Mononuclear cell (primary cell): ENCODE results near the gene CIRBP. TPM values are rescaled to one million over a fixed set of nuclear protein-coding genes. Genes with fewer than 3 reads are reported as not detected.
A peak's percentile ranks its signal among the peaks of the same experiment; 100 is the strongest.
"Not testable (repeated sequence)": the region's sequence is repeated elsewhere in the genome, so short reads cannot be mapped to it uniquely, and the experiment has no call there.

Experiments
- H3K27me3 ChIP-seq: 2 replicates; pipeline ENCODE4 v1.6.0; 2011; ENCODE audit warnings: low read length, control low read depth; ENCODE audit not compliant: insufficient read depth
- H3K4me1 ChIP-seq: 2 replicates; pipeline ENCODE4 v1.5.1; 2011; ENCODE audit warnings: mild to moderate bottlenecking, low read length, control low read depth; ENCODE audit not compliant: insufficient read depth
- H3K4me3 ChIP-seq: 2 replicates; pipeline ENCODE4 v1.5.1; 2011; ENCODE audit warnings: mild to moderate bottlenecking, low read length, moderate library complexity
- H3K9me3 ChIP-seq: 2 replicates; pipeline ENCODE4 v1.5.1; 2011; ENCODE audit warnings: low read depth, mild to moderate bottlenecking, control low read depth, low read length
- total RNA-seq: library from RNA; depleted of rRNA; stranded (reverse); fragments of >200 nt; gene quantifications from one replicate; pipeline ENCODE4 v1.2.3, GENCODE V29; 2012

The CIRBP gene
- total RNA-seq, 1 donor, result 455 TPM

DNA sequence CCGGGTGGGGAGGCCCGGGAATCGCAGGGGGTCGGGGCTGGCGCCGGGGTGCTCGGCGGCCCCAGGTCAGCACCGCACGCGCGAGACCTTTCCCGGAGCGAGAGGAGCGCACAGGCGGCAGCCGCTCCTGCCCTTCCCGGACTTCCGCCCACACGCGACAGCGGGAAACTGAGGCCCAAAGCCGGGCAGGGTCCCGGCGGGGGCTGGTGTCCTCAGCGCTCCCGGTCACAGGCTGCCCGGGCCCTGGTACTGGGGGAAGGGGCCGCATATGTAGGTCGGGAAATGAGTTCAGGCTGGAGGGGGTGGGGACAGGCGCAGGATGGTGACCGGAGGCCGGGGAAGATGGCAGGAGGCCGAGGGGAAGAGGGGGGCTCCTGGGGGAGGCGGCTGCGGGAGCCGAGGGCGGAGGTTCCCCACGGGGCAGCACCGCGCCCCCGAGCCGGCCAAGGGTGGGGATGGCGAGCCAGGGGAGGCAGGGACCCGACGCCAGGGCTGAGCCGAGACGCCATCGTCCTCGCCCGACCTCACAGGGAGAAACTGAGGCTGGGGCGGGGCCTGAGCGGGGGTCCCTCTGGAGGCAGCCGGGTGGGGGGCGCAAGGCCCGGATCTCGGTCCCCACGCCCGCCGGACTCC, 32.0 kb upstream of the CIRBP start:
- no peaks in the 10 kb centered on the region for H3K9me3 ChIP-seq
- H3K4me3 ChIP-seq, result no peak overlapping the region
- peaks cover 28% of the 10 kb centered on the region for H3K4me1 ChIP-seq
- H3K27me3 ChIP-seq, result peaks cover 14% of the 10 kb centered on the region

DNA sequence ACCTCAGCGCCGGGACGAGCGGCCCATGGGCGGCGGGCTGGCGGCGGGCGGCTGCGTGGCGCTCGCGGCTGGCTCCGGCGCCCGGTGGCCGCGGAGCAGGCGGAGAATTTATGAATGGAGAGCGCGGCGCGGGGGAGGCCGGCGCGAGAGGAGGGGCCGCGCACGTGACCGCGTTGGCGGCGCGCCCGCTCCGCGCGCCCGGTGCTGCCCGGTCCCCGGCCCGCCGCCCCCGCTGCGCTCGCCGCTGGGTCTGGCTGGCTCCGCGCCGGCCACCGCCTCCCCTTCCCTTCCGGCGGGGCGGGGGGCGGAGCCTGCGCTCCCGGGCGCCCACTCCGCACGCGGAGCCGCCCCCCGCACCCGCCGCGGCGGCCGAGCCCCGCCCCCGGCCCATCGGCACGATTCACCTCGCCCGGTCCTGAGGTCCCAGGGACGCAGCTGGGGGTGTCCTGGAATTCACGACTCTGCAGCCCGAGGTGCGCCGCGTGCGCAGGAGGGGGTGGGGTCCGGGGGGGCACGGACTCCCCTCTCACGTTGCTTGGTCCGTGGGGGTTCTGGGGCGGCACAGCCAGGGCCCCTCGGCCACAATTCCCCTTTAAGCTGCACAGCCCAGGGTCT, 31.3 kb upstream of the CIRBP start, which contains the start of gene CBARP:
Gene CBARP (minus strand): TSS at position 252 of the 615 bp plus-strand sequence. CDS start 1,905 bp downstream, outside the sequence.
- Histone ChIP-seq H3K27me3 (peaks cover 14% of the 10 kb centered on the region), H3K9me3 (no peaks in the 10 kb centered on the region), H3K4me3 (no peak within 1 kb of the TSS), H3K4me1 (peaks cover 35% of the 10 kb centered on the region)

DNA sequence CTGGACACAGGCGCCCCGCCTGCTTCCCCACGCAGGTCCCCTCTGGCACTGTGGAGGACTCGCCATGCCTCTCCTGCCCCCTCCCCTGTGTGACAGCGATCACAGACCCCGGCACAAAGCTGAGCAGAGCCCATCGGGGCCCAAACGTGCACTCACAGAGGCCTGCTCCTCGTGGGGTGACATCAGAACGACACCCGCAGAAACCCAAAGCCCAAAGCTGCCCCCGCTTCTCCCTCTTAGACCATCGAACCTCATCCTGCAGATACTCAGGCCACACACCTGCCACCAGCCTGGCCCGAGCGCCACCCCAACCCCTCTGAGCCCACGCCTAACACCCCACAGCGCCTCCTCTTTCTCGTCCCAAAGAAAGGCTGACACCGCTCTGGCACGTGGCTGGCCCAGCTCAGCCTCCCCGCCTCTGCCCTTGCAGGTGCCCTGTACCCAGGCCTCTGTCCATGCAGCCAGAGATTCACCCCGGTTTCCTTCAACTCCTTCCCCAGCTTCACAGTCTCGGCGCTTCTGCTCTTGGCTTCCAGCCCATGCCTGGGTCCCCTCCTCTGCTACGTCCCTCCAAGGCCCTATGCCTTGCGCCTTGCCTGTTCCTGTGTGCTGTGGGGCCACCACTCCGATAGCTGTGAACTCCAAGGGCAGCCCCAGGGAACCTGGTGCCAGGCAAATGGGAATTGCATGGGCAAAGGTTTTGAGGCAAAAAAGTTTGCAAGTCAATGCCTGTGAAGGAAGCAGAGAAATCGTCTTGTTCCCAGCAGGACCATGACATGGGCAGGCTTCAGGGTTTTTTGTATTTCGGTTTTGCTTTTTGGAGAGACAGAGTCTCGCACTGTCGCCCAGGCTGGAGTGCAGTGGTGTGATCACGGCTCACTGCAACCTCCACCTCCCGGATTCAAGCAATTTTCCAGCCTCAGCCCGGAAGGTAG, 30.5 kb upstream of the CIRBP start:
- Histone ChIP-seq H3K9me3 (no peaks in the 10 kb centered on the region), H3K4me1 (peaks cover 43% of the 10 kb centered on the region), H3K4me3 (no peak overlapping the region), H3K27me3 (peaks cover 14% of the 10 kb centered on the region)

DNA sequence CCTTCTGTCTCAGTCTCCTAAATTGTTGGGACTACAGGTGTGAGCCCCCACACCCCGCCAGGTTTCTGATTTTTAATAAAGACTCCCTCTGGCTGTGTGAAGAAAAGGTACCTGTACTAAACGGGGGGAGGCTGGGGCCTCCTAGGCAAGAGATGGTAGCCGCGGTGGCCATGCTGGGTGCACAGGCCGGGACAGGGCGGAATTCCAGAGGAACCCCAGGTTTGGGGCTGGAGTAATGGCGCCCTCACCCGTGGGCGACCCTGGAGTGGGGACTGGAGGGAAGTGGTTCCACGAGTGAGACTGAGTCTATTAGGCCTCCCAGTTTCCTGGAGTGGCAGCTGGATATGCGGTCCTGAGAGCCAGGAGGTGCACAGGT, 29.7 kb upstream of the CIRBP start:
- no peak overlapping the region for H3K4me3 ChIP-seq
- no peaks in the 10 kb centered on the region for H3K9me3 ChIP-seq
- H3K27me3 ChIP-seq, result peaks cover 14% of the 10 kb centered on the region
- peaks cover 50% of the 10 kb centered on the region for H3K4me1 ChIP-seq

DNA sequence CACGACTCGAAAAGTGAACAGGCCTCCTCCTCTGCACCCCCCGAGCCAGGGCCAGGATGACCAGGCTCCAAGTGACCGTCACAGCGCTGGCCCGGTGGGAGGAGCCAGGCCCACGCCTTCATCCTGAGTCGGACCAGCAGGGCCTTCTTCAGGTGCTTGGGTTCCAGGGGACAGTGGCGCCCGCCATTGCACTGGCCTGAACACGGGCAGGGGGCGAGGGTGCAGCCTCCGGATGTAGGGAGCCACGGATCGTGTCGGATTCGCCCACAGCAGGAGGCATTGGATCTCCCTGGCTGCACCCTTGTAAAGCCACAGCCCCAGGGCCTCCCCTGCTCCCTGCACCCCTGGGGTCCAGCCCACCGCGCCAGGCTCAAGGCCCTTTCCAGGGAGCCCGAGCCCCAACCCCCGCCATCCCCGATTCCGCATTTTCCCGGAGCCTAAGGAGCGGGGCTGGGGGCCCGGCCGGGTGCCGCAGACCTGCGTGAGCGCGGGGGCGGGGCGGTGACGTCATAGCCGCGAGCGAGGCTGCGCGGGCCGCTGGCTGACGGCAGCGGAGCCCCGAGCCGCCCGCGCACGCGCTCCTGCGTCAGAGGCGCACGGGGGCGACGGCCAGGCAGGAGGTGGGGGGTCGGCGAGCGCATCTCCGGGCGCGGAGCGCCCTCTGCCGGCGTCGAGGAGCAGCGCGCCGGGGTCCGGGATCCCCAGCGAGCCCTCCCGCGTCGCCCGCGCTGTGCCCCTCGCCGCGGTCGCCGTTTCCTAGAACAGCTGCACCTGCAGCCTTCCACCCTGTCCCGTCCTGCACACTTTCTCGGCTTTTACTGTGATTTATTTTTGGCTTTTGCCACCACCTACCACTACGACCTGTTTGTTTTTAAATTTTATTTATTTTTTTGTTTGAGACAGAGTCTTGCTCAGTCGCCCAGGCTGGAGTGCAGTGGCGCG, 29.1 kb upstream of the CIRBP start:
- Histone ChIP-seq H3K4me1 (peaks cover 57% of the 10 kb centered on the region), H3K4me3 (peak overlapping the region; percentile 20), H3K9me3 (no peaks in the 10 kb centered on the region), H3K27me3 (peaks cover 14% of the 10 kb centered on the region)

DNA sequence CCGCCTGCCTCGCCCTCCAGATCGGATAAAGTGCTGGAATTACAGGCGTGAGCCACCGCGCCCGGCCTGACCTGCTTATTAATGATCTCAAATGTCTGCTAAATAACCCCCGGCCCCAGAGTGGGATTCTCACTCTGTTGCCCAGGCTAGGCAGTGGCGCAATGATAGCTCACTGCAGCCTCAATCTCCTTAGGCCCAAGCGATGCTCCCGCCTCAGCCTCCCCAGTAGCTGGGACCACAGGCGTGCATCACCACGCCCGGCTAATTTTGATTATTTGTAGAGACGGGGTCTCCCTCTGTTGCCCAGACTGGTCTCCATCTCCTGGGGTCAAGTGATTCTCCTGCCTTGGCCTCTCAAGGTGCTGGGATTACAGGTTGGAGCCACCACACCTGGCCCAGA, 28.2 kb upstream of the CIRBP start:
- H3K27me3 ChIP-seq, result peaks cover 14% of the 10 kb centered on the region

DNA sequence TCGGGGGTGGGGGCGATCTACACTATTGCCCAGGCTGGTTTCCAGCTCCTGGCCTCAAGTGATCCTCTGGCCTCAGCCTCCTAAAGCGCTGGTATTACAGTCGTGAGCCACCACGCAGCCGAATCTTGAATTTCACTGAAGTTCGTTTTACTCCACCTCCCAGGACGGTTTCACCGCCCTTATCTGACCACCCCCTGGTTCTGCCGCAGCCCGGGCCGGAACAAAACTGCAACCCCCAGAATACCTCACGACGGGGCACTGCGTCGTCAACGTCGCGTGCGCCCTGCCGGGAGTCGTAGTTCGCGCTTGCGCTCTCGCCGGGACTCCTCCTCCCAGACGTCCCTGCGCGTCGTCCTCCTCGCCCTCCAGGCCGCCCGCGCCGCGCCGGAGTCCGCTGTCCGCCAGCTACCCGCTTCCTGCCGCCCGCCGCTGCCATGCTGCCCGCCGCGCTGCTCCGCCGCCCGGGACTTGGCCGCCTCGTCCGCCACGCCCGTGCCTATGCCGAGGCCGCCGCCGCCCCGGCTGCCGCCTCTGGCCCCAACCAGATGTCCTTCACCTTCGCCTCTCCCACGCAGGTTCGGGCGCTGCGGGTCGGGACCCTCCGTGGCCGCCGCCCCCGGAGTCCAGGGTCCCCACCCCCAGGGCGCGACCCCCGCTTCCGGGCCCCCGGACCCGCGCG, 27.6 kb upstream of the CIRBP start, which contains the start of gene ATP5F1D:
Gene ATP5F1D (plus strand): TSS at position 335 of the 679 bp plus-strand sequence. CDS start 100 bp downstream, at position 435.
- Histone ChIP-seq H3K27me3 (peaks cover 11% of the 10 kb centered on the region), H3K9me3 (no peaks in the 10 kb centered on the region), H3K4me1 (peaks cover 62% of the 10 kb centered on the region), H3K4me3 (peak within 1 kb of the TSS; percentile 57)

More for the DNA sequence above, 28.2 kb upstream of the CIRBP start:
- Histone ChIP-seq H3K4me1 (peaks cover 62% of the 10 kb centered on the region), H3K4me3 (no peak overlapping the region), H3K9me3 (no peaks in the 10 kb centered on the region)

DNA sequence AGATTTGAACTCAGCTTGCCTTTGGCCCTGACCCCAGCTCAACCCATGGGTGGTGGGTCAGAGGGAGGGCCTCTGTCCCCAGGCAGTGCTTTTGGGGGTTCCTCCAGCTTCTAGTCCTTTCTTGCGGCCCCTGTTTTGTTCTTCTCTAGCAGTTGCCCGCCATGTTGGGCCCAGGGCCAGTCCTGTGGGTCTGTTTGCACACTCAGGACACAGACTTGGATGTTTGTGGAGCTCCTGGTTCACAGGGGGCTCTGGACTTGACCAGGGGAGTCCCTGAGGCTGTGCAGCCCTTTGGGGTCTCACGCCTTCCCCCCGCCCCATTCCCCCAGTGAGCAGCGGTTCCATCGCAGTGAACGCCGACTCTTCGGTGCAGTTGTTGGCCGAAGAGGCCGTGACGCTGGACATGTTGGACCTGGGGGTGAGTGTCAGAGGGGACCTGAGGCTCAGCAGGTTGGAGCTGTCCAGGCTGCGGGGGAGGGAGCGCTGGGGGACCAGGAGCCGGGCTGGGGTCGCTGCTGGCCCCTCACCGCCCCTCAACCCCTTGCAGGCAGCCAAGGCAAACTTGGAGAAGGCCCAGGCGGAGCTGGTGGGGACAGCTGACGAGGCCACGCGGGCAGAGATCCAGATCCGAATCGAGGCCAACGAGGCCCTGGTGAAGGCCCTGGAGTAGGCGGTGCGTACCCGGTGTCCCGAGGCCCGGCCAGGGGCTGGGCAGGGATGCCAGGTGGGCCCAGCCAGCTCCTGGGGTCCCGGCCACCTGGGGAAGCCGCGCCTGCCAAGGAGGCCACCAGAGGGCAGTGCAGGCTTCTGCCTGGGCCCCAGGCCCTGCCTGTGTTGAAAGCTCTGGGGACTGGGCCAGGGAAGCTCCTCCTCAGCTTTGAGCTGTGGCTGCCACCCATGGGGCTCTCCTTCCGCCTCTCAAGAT, 25.1 kb upstream of the CIRBP start:
- Histone ChIP-seq H3K9me3 (no peaks in the 10 kb centered on the region), H3K27me3 (no peaks in the 10 kb centered on the region), H3K4me1 (peaks cover 61% of the 10 kb centered on the region), H3K4me3 (peak overlapping the region; percentile 15)

DNA sequence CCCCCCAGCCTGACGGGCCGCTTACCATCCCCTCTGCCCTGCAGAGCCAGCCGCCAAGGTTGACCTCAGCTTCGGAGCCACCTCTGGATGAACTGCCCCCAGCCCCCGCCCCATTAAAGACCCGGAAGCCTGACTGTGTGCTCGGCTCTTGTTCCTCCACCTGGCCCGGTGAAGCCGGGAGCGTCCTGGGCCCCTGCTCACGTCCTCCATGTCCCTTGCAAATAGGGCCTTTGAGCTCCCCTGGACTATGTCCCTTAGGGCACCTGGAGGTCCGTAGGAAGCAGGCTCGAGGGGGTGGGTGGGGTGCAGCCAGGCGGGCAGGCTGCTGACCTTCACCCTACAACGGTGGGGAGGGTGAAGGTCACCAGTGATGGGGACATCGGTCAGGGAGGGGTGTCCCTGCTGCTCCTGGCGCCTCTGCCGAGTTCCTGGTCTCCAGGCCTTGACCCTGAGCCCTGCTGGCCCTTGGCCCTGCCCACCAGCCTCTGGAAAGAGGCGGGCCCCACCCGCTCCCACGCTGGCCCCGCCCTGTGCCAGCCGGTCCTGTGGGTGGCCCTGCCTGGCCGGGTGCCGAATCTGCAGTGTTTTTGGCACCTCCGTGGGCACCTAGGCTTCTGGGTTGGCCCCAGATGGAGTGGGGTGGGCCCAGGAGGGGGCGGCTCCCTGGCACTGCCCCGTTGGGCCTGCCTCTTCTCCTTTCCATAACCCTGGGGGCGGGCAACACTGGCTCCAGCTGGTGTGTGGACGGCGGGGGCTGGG, 24.3 kb upstream of the CIRBP start:
- no peaks in the 10 kb centered on the region for H3K9me3 ChIP-seq
- no peaks in the 10 kb centered on the region for H3K27me3 ChIP-seq
- H3K4me3 ChIP-seq, result peak overlapping the region; percentile 15
- H3K4me1 ChIP-seq, result peaks cover 61% of the 10 kb centered on the region

DNA sequence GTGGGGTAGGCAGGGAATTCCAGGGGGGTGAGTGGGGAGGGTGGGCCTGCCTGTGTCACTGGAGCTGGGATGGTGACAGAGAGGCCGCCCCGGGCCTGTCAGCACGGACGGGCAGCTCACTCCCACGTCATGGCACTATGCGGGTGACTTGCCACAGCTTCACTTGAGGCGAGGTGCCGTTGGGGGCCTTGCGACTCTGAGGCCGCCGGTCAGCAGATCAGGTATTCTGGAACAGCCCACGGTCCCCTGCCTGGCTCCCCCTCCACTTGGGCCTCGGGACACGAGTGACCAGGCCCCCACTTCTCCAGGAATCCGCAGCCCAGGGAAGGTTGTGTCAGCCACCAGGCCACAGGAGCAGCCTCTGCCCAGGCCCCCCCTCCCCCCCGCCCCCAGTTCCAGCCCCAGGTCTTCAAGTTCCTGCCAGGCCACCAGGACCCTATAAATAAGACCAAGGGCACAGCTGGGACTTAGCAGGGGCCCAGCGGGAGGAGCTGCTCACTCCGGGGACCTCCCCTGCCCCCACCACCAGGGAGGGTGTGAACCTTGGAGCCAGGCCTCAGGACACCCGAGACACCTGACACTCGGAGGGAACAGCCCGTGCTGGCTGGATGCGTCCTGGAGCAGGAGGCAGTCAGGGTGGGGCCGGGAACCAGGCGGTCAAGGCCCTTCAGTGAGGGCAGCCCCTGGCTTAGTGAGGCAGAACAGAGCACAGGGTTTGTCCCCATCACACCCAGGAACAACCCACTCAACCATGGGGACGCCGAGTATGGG, 23.5 kb upstream of the CIRBP start:
- Histone ChIP-seq H3K4me1 (peaks cover 57% of the 10 kb centered on the region), H3K27me3 (no peaks in the 10 kb centered on the region), H3K9me3 (no peaks in the 10 kb centered on the region), H3K4me3 (no peak overlapping the region)

DNA sequence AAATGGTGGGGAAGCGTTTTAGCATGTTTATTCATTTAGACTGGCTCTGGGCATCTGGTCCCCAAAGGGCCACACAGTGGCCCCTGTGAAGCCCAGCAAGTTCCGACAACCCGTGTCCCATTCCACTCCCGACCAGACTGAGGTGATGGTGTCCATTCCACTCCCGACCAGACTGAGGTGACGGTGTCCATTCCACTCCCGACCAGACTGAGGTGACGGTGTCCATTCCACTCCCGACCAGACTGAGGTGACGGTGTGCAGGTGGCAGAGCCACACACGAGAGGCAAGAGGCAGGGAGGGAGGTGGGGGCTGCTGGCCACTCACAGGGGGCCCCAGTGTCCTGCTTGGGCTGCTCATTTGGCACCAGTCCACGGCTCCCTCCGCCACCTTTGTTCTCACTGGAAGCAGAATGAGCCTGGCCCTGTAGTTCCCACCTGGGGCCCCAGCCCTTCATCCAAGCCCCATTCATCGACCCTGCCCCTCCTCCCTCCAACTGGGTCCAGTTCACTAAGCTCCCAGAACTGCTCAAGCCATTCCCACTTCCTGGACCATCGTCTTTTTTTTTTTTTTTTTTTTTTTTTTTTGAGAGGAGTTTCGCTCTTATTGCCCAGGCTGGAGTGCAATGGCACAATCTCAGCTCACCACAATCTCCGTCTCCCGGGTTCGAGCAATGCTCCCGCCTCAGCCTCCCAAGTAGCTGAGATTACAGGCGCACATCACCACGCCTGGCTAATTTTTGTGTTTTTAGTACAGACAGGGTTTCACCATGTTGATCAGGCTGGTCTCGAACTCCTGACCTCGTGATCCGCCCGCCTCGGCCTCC, 22.7 kb upstream of the CIRBP start:
- not testable (repeated sequence) for H3K4me3 ChIP-seq, H3K9me3 ChIP-seq, H3K27me3 ChIP-seq
- H3K4me1 ChIP-seq, result peaks cover 49% of the 10 kb centered on the region
